Mesodermal cell (in vitro differentiated cells): ENCODE measurements around the gene C16orf90.

Source experiments
- H3K27ac ChIP-seq: 2 replicates; pipeline ENCODE4 v1.7.0; 2013; ENCODE audit warnings: mild to moderate bottlenecking, low read depth, low read length, moderate library complexity; ENCODE audit not compliant: severe bottlenecking
- H3K36me3 ChIP-seq: 2 replicates; pipeline ENCODE4 v1.7.1; 2013; ENCODE audit warnings: mild to moderate bottlenecking, low read length, moderate library complexity; ENCODE audit not compliant: control insufficient read depth, insufficient read depth
- H3K4me1 ChIP-seq: one replicate; pipeline ENCODE4 v1.7.1; 2013; ENCODE audit warnings: mild to moderate bottlenecking, low read length; ENCODE audit not compliant: insufficient read depth, control insufficient read depth, poor library complexity, severe bottlenecking
- H3K4me3 ChIP-seq: 2 replicates; pipeline ENCODE4 v1.7.0; 2013; ENCODE audit warnings: low read length, control low read depth, mild to moderate bottlenecking; ENCODE audit not compliant: insufficient read depth, poor library complexity, severe bottlenecking; ENCODE audit errors: extremely low read depth
- H3K9me3 ChIP-seq: 2 replicates; pipeline ENCODE4 v1.7.1; 2013; ENCODE audit warnings: mild to moderate bottlenecking, low read length, moderate library complexity; ENCODE audit not compliant: control insufficient read depth
- WGBS, 2 experiments: methylation state at CpG; one replicate each; pipeline ENCODE4 v1.1.5; 2013; ENCODE audit warnings: missing lambda C conversion rate in 2 of 2; ENCODE audit not compliant: insufficient coverage in 2 of 2; 5-methylcytosine and 5-hydroxymethylcytosine counted together

Gene C16orf90

GRCh38 chr16:3496386-3496785 lies 1.1 kb upstream of the C16orf90 start:
- no peak overlapping the region for H3K27ac ChIP-seq
- no peaks in the 10 kb centered on the region for H3K4me1 ChIP-seq
- no peaks in the 10 kb centered on the region for H3K9me3 ChIP-seq
- H3K36me3 ChIP-seq: no peaks in the 10 kb centered on the region
- 95% methylated on average over 17 to 24 of the region's 30 CpGs for WGBS, 2 experiments
- H3K4me3 ChIP-seq: no peak overlapping the region

- 96 to 97% methylated on average over 16 of the region's 16 CpGs for WGBS, 2 experiments
- Histone ChIP-seq H3K4me1 (no peaks in the 10 kb centered on the region), H3K4me3 (no peak overlapping the region), H3K9me3 (no peaks in the 10 kb centered on the region), H3K27ac (no peak overlapping the region), H3K36me3 (no peaks in the 10 kb centered on the region)
Measured at GRCh38 chr16:3494386-3494973, 809 bp downstream of the C16orf90 start.

DNA sequence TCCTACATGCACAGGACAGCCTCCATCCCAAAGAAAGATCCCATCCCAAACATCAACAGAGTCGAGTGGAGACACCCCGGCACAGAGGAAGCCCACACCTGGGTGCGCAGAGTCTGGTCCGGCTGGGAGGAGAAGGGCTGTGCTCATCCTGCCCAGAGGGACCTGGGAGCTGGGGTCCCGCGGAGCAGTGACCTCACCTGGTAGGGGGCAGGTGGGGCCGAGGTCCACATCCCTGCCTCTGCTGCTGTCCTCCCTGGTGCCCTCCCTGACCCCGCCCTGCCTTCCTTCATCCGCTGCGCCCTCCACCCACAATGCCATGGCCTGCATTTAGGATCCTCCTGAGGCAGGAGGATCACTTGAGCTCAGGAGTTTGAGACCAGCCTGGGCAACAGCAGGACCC lies 2.9 kb downstream of the C16orf90 start:
- H3K4me3 ChIP-seq: no peak overlapping the region
- H3K9me3 ChIP-seq: no peaks in the 10 kb centered on the region
- H3K27ac ChIP-seq: no peak overlapping the region
- H3K36me3 ChIP-seq: peaks cover 6% of the 10 kb centered on the region
- 83 to 95% methylated on average over 7 to 8 of the region's 10 CpGs for WGBS, 2 experiments
- H3K4me1 ChIP-seq: no peaks in the 10 kb centered on the region

- Histone ChIP-seq H3K36me3 (peaks cover 15% of the 10 kb centered on the region), H3K9me3 (no peaks in the 10 kb centered on the region), H3K27ac (no peak overlapping the region), H3K4me1 (no peaks in the 10 kb centered on the region), H3K4me3 (no peak overlapping the region)
- 93 to 94% methylated on average over 11 to 12 of the region's 17 CpGs for WGBS, 2 experiments
Measured at GRCh38 chr16:3490911-3491629, 4.2 kb downstream of the C16orf90 start.

DNA sequence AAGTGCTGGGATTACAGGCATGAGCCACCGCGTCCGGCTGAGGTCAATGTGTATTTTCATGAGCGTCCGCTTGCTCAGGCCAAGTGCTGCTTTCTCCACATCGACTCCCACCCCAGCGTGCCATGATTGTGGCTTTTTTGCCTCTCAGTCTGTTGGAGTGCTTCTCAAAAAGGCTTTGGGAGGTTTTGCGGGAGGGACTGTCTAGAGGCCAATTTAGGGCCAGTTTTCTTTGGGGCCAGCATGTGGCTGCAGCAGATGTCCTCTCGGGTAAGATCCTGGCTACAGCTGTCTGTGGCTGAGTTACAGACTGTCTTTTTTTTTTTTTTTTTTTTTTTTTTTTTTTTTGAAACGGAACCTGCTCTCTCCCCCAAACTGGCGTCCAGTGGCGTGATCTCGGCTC lies 6.5 kb downstream of the C16orf90 start:
- Histone ChIP-seq H3K9me3 (no peaks in the 10 kb centered on the region), H3K27ac (no peak overlapping the region), H3K36me3 (peaks cover 37% of the 10 kb centered on the region), H3K4me1 (no peaks in the 10 kb centered on the region), H3K4me3 (no peak overlapping the region)
- 76 to 89% methylated on average over 4 to 6 of the region's 13 CpGs for WGBS, 2 experiments

GRCh38 chr16:3487521-3488410 lies 7.5 kb downstream of the C16orf90 start:
- H3K4me3 ChIP-seq: no peak overlapping the region
- no peaks in the 10 kb centered on the region for H3K4me1 ChIP-seq
- 91 to 96% methylated on average over 20 to 22 of the region's 24 CpGs for WGBS, 2 experiments
- no peaks in the 10 kb centered on the region for H3K9me3 ChIP-seq
- H3K27ac ChIP-seq: no peak overlapping the region
- peaks cover 47% of the 10 kb centered on the region for H3K36me3 ChIP-seq

GRCh38 chr16:3486506-3487215 lies 8.6 kb downstream of the C16orf90 start:
- peaks cover 57% of the 10 kb centered on the region for H3K36me3 ChIP-seq
- H3K27ac ChIP-seq: no peak overlapping the region
- no peak overlapping the region for H3K4me3 ChIP-seq
- H3K4me1 ChIP-seq: peaks cover under 1% of the 10 kb centered on the region
- no peaks in the 10 kb centered on the region for H3K9me3 ChIP-seq
- WGBS, 2 experiments: 95 to 98% methylated on average over 24 of the region's 24 CpGs

DNA sequence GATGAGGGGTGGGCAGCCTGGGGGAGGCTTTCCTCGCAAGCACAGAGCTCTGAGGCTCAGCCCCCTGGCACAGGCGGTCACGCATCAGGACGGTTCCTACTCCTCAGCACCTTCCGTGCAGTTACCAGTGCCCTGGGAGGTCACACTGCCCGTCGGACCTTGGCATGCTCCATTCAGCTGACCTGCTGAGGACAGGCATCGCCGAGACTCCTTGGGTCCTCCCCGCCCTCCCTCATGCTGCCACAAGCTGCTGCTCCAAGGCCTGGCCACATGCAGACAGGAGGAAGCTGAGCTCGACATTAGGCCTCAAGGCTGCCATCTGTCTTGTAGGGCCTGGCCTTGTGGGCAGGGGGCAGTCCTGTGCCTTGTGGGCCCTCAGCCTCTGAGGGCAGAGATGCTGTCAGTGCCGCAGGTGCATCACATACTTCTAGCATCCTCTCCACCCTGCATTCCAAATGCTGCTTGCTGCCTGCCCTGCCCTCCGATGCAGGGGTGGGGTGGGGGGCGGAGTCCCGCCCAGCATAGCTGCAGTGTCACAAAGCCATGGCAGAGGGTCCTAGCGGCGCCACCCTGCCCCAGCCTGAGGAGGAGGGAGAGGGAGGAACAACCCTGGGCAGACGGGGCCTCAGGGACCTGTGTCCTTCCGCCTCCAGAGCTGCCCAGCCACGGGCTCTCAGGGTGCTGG lies 9.3 kb downstream of the C16orf90 start:
- H3K4me3 ChIP-seq: no peak overlapping the region
- no peaks in the 10 kb centered on the region for H3K9me3 ChIP-seq
- peaks cover 5% of the 10 kb centered on the region for H3K4me1 ChIP-seq
- no peak overlapping the region for H3K27ac ChIP-seq
- peaks cover 62% of the 10 kb centered on the region for H3K36me3 ChIP-seq
- 95 to 98% methylated on average over 15 to 18 of the region's 20 CpGs for WGBS, 2 experiments

- WGBS, 2 experiments: 94 to 98% methylated on average over 13 of the region's 15 CpGs
- H3K36me3 ChIP-seq: peaks cover 67% of the 10 kb centered on the region
- no peak overlapping the region for H3K4me3 ChIP-seq
- no peaks in the 10 kb centered on the region for H3K9me3 ChIP-seq
- no peak overlapping the region for H3K27ac ChIP-seq
- H3K4me1 ChIP-seq: peaks cover 5% of the 10 kb centered on the region
Measured at GRCh38 chr16:3485097-3485745, 10.1 kb downstream of the C16orf90 start.
